HEK293 (cell line): ENCODE results near the gene SFSWAP.

ENCODE experiments used
- CTCF ChIA-PET: fragments of 350-600 bp; formaldehyde crosslinking; extraction: SDS; loops from one replicate; lab custom pipeline; 2021; ENCODE audit warnings: antibody characterized with exemption; lab: Yijun Ruan, JAX
- POLR2A ChIA-PET: fragments of 300-600 bp; formaldehyde crosslinking; extraction: SDS; loops from one replicate; lab custom pipeline; 2020; ENCODE audit warnings: antibody characterized with exemption, inconsistent platforms; lab: Yijun Ruan, JAX
- H3K27ac ChIP-seq: fragments of 200-500 bp; sonication (Bioruptor generic); 2 replicates; pipeline ENCODE4 v1.5.1; 2014; ENCODE audit warnings: low read depth, low read length, control low read depth, inconsistent platforms; ENCODE audit errors: extremely low read depth
- H3K36me3 ChIP-seq, 2 experiments: fragments of 200-500 bp in 1 of 2; sonication (Bioruptor generic) in 1 of 2; 1 replicate in 1 of 2; 2 replicates in 1 of 2; pipeline ENCODE4 v1.5.1; 2014 to 2017; ENCODE audit warnings: inconsistent platforms in 2 of 2, low read length in 2 of 2; ENCODE audit not compliant: control insufficient read depth in 2 of 2, insufficient read depth in 1 of 2
- H3K4me1 ChIP-seq: fragments of 200-500 bp; sonication (Bioruptor generic); 2 replicates; pipeline ENCODE4 v1.5.1; 2014; ENCODE audit warnings: mild to moderate bottlenecking, low read length, inconsistent platforms; ENCODE audit not compliant: control insufficient read depth, insufficient read depth
- H3K4me3 ChIP-seq: 2 replicates; pipeline ENCODE4 v1.5.1; 2011; ENCODE audit warnings: low read depth, mild to moderate bottlenecking, control low read depth, low read length, moderate library complexity
- H3K9me3 ChIP-seq: fragments of 200-500 bp; sonication (Bioruptor generic); 2 replicates; pipeline ENCODE4 v1.5.1; 2014; ENCODE audit warnings: low read depth, low read length, inconsistent platforms; ENCODE audit not compliant: control insufficient read depth, insufficient read depth
- MYNN ChIP-seq: fragments of 450-650 bp; formaldehyde crosslinking; IDR thresholded peaks from 2 replicates; pipeline ENCODE4 v1.5.1; 2016; ENCODE audit warnings: missing biosample characterization, missing genetic modification characterization, borderline replicate concordance
- REPIN1 ChIP-seq: fragments of 450-650 bp; formaldehyde crosslinking; IDR thresholded peaks from 2 replicates; pipeline ENCODE4 v1.5.1; 2017; ENCODE audit warnings: missing biosample characterization, missing genetic modification characterization, low read depth
- SP2 ChIP-seq: fragments of 450-650 bp; formaldehyde crosslinking; IDR thresholded peaks from 2 replicates; pipeline ENCODE4 v1.5.1; 2016; ENCODE audit warnings: missing biosample characterization, missing genetic modification characterization
- ZBTB44 ChIP-seq: fragments of 450-650 bp; IDR thresholded peaks from 2 replicates; pipeline ENCODE4 v1.5.1; 2018; ENCODE audit warnings: missing biosample characterization, mild to moderate bottlenecking, missing genetic modification characterization
- ZBTB8A ChIP-seq: fragments of 450-650 bp; formaldehyde crosslinking; IDR thresholded peaks from 2 replicates; pipeline ENCODE4 v1.5.1; 2016; ENCODE audit warnings: missing biosample characterization, missing genetic modification characterization
- ZFP41 ChIP-seq: fragments of 450-650 bp; formaldehyde crosslinking; IDR thresholded peaks from 2 replicates; pipeline ENCODE4 v1.5.1; 2016; ENCODE audit warnings: missing biosample characterization, missing genetic modification characterization, borderline replicate concordance
- ZNF146 ChIP-seq: fragments of 450-650 bp; formaldehyde crosslinking; IDR thresholded peaks from 2 replicates; pipeline ENCODE4 v1.5.1; 2016; ENCODE audit warnings: missing biosample characterization, missing genetic modification characterization
- ZNF16 ChIP-seq: fragments of 450-650 bp; formaldehyde crosslinking; IDR thresholded peaks from 2 replicates; pipeline ENCODE4 v1.5.1; 2016; ENCODE audit warnings: low read depth, missing biosample characterization, missing genetic modification characterization
- ZNF175 ChIP-seq: fragments of 450-650 bp; formaldehyde crosslinking; IDR thresholded peaks from 2 replicates; pipeline ENCODE4 v1.5.1; 2016; ENCODE audit warnings: missing biosample characterization, missing genetic modification characterization
- ZNF214 ChIP-seq: fragments of 450-650 bp; formaldehyde crosslinking; IDR thresholded peaks from 2 replicates; pipeline ENCODE4 v1.5.1; 2017; ENCODE audit warnings: missing biosample characterization, mild to moderate bottlenecking, missing genetic modification characterization, borderline replicate concordance
- ZNF404 ChIP-seq: fragments of 450-650 bp; formaldehyde crosslinking; IDR thresholded peaks from 2 replicates; pipeline ENCODE4 v1.5.1; 2017; ENCODE audit warnings: missing biosample characterization, missing genetic modification characterization
- ZNF501 ChIP-seq: fragments of 450-650 bp; formaldehyde crosslinking; IDR thresholded peaks from 2 replicates; pipeline ENCODE4 v1.5.1; 2016; ENCODE audit warnings: missing biosample characterization, missing genetic modification characterization
- ZNF585B ChIP-seq: fragments of 450-650 bp; formaldehyde crosslinking; IDR thresholded peaks from 2 replicates; pipeline ENCODE4 v1.5.1; 2016; ENCODE audit warnings: missing biosample characterization, missing genetic modification characterization
- TF ChIP-seq, protein P1 (sequence below): fragments of 450-650 bp; formaldehyde crosslinking; IDR thresholded peaks from 2 replicates; pipeline ENCODE4 v1.5.1; 2016; ENCODE audit warnings: missing biosample characterization, missing genetic modification characterization
- TF ChIP-seq, protein P2 (sequence below): fragments of 450-650 bp; formaldehyde crosslinking; optimal IDR thresholded peaks from 2 replicates; pipeline ENCODE3; 2016; ENCODE audit warnings: missing biosample characterization, mild to moderate bottlenecking, missing genetic modification characterization
- TF ChIP-seq, protein P3 (sequence below): fragments of 450-650 bp; formaldehyde crosslinking; IDR thresholded peaks from 2 replicates; pipeline ENCODE4; 2016; ENCODE audit warnings: missing biosample characterization, missing genetic modification characterization
- TF ChIP-seq, protein P4 (sequence below): fragments of 450-650 bp; formaldehyde crosslinking; IDR thresholded peaks from 2 replicates; pipeline ENCODE4 v1.5.1; 2016; ENCODE audit warnings: missing biosample characterization, missing genetic modification characterization

Gene SFSWAP

GRCh38 chr12:131793243-131794022, 82.5 kb downstream of the SFSWAP start:
- H3K27ac ChIP-seq: no peak overlapping the region
- CTCF ChIA-PET: no interaction called here
- no peaks in the 10 kb centered on the region for H3K9me3 ChIP-seq
- no peaks in the 10 kb centered on the region for H3K4me1 ChIP-seq
- H3K36me3 ChIP-seq: peaks cover 7 to 73% of the 10 kb centered on the region in 2 experiments
- TF ChIP-seq ZFP41 (no peak), ZNF146 (tag by site-specific recombination) (no peak), ZBTB44 (tag by site-specific recombination) (no peak), ZNF175 (tag by site-specific recombination) (no peak), ZNF585B (tag by site-specific recombination) (no peak), ZNF214 (tag by site-specific recombination) (no peak), ZBTB8A (tag by site-specific recombination) (no peak), ZNF16 (tag by site-specific recombination) (no peak)
- TF ChIP-seq, protein P1, sequence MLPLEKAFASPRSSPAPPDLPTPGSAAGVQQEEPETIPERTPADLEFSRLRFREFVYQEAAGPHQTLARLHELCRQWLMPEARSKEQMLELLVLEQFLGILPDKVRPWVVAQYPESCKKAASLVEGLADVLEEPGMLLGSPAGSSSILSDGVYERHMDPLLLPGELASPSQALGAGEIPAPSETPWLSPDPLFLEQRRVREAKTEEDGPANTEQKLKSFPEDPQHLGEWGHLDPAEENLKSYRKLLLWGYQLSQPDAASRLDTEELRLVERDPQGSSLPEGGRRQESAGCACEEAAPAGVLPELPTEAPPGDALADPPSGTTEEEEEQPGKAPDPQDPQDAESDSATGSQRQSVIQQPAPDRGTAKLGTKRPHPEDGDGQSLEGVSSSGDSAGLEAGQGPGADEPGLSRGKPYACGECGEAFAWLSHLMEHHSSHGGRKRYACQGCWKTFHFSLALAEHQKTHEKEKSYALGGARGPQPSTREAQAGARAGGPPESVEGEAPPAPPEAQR (tag by site-specific recombination): no peak
- TF ChIP-seq, all 188 proteins: peak for 0
- POLR2A ChIA-PET: no interaction called here
- no peak overlapping the region for H3K4me3 ChIP-seq

- POLR2A ChIA-PET: no interaction called here
- Histone ChIP-seq H3K9me3 (no peaks in the 10 kb centered on the region), H3K4me3 (no peak overlapping the region), H3K4me1 (no peaks in the 10 kb centered on the region), H3K36me3 (peaks cover 4 to 73% of the 10 kb centered on the region in 2 experiments), H3K27ac (no peak overlapping the region)
- CTCF ChIA-PET: no interaction called here
- TF ChIP-seq REPIN1: no peak
- TF ChIP-seq, protein P2, sequence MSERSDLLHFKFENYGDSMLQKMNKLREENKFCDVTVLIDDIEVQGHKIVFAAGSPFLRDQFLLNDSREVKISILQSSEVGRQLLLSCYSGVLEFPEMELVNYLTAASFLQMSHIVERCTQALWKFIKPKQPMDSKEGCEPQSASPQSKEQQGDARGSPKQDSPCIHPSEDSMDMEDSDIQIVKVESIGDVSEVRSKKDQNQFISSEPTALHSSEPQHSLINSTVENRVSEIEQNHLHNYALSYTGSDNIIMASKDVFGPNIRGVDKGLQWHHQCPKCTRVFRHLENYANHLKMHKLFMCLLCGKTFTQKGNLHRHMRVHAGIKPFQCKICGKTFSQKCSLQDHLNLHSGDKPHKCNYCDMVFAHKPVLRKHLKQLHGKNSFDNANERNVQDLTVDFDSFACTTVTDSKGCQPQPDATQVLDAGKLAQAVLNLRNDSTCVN (tag by site-specific recombination): no peak
- TF ChIP-seq MYNN: no peak
- no peak for TF ChIP-seq ZNF404 (tag by site-specific recombination)
- no peak for TF ChIP-seq ZNF501 (tag by site-specific recombination)
- no peak for TF ChIP-seq ZFP41
- TF ChIP-seq SP2 (tag by site-specific recombination): no peak
- TF ChIP-seq, protein P3, sequence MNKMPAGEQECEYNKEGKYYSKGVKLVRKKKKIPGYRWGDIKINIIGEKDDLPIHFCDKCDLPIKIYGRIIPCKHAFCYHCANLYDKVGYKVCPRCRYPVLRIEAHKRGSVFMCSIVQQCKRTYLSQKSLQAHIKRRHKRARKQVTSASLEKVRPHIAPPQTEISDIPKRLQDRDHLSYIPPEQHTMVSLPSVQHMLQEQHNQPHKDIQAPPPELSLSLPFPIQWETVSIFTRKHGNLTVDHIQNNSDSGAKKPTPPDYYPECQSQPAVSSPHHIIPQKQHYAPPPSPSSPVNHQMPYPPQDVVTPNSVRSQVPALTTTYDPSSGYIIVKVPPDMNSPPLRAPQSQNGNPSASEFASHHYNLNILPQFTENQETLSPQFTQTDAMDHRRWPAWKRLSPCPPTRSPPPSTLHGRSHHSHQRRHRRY (tag by site-specific recombination): no peak
Measured at GRCh38 chr12:131794061-131794460, 83.2 kb downstream of the SFSWAP start.

GRCh38 chr12:131794573-131794972, 83.7 kb downstream of the SFSWAP start:
- peaks cover 4 to 77% of the 10 kb centered on the region in 2 experiments for H3K36me3 ChIP-seq
- CTCF ChIA-PET: no interaction called here
- TF ChIP-seq ZNF16 (tag by site-specific recombination): no peak
- TF ChIP-seq, protein P4, sequence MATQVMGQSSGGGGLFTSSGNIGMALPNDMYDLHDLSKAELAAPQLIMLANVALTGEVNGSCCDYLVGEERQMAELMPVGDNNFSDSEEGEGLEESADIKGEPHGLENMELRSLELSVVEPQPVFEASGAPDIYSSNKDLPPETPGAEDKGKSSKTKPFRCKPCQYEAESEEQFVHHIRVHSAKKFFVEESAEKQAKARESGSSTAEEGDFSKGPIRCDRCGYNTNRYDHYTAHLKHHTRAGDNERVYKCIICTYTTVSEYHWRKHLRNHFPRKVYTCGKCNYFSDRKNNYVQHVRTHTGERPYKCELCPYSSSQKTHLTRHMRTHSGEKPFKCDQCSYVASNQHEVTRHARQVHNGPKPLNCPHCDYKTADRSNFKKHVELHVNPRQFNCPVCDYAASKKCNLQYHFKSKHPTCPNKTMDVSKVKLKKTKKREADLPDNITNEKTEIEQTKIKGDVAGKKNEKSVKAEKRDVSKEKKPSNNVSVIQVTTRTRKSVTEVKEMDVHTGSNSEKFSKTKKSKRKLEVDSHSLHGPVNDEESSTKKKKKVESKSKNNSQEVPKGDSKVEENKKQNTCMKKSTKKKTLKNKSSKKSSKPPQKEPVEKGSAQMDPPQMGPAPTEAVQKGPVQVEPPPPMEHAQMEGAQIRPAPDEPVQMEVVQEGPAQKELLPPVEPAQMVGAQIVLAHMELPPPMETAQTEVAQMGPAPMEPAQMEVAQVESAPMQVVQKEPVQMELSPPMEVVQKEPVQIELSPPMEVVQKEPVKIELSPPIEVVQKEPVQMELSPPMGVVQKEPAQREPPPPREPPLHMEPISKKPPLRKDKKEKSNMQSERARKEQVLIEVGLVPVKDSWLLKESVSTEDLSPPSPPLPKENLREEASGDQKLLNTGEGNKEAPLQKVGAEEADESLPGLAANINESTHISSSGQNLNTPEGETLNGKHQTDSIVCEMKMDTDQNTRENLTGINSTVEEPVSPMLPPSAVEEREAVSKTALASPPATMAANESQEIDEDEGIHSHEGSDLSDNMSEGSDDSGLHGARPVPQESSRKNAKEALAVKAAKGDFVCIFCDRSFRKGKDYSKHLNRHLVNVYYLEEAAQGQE (tag by site-specific recombination): peak; percentile 87
- no peaks in the 10 kb centered on the region for H3K9me3 ChIP-seq
- no peaks in the 10 kb centered on the region for H3K4me1 ChIP-seq
- no peak overlapping the region for H3K4me3 ChIP-seq
- POLR2A ChIA-PET: no interaction called here
- no peak overlapping the region for H3K27ac ChIP-seq
